Measurements from ENCODE around the gene RSPH6A.
A peak's percentile ranks its signal among the peaks of the same experiment; 100 is the strongest.

Gene RSPH6A

GRCh38 chr19:45824531-45825262 is 9.6 kb upstream of the RSPH6A start:
- no peak for DNase-seq

- no peak for DNase-seq
These were observed 8.9 kb upstream of the RSPH6A start for GRCh38 chr19:45824041-45824471.

DNA sequence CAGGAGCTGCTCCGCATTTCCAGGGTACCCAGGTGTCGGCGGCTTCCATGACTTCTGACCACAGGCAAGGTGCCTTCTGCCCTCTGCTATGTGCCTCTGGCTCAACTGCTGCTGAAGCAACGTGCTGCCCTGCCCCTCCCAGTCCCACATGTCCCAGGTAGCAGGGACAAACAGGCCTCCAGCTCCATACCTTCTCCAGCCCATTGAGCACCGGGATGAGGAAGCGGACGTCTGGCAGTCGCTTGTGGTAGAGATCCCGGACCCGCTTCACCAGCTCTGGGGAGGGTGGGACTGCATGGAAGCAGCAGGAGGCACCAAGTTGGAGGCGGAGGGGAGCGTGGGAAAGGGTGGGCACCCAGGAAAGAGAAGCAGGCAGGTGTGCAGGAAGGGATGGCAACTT is 8.1 kb upstream of the RSPH6A start:
- no peak for DNase-seq

DNA sequence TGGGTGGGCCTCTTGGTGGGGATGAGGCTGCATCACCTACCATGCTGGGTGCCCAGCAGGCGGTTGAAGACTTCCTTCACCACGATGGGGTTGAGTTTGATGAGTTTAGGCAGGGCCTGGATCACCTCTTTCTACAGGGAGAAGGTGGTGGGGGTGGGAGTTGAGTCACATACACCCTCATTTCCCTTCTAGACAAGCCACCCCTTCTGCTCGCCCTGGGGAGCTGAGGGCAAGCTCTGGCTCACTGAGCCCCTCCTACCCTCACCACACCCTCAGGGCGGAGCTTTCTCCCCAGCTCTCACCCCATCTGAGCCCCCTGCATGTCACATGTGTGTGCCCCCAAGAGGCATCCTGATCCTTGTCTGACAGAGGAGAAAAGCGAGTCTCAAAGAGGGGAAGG is 7.6 kb upstream of the RSPH6A start:
- no peak for DNase-seq

- DNase-seq, result no peak
These were observed 6.5 kb upstream of the RSPH6A start for GRCh38 chr19:45821570-45821969.

GRCh38 chr19:45821103-45821521 is 6.0 kb upstream of the RSPH6A start:
- DNase-seq, result no peak

DNA sequence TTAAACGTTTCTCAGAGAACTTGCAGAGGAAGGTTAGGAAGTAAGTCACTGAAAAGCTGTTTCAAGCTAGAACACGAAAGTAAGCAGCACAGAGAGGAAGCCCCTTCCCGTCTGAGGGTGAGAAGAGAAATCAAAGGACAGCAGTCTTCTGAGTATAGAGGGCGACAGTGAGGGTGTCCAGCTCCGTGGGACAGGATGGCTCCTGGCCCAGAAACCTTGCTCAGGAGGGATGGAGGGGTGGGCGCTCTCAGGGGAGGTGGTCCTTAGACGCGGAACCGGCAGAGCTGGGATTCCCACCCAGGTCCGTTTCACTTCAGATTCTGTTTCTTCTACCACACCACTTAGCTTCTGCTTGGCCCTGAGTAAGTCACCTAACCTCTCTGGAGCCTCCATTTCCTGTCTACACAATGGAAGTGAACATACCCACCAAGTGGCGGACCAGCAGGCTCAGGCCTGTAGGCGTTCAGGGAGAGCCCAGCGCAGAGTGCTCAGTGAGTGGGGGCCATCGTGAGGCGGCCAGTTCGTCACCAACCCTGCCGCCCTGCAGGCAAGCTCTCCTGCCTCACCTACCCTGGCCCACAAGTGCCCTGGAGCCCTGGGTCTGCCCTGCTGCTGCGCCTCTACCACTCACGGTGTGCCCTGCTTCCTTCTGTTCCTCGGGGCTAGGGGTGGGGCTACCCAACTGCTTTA is 5.5 kb upstream of the RSPH6A start:
- no peak for DNase-seq

DNA sequence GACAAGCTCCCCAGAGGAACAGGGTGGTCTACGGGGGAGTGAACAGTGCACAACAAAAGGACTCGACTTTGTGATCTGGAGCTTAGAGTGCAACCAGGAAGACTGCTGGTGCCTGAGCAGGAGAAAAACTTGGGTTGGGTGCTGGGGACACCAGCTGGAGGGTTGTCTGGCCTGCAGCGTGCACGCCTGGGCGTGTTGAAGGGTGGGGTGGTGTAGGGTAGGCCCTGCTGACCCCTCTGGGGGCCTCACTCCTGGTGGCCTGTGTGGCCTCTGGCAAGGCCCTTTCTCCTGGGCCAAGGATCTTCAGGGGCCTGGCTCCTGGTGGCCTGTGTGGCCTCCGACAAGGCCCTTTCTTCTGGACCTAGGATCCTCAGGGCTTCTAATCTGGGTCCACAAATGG is 4.7 kb upstream of the RSPH6A start:
- no peak for DNase-seq

GRCh38 chr19:45817725-45818301 is 2.7 kb upstream of the RSPH6A start:
- DNase-seq, result no peak

GRCh38 chr19:45817010-45817724 is 2.1 kb upstream of the RSPH6A start:
- peak; percentile 92 for DNase-seq

DNA sequence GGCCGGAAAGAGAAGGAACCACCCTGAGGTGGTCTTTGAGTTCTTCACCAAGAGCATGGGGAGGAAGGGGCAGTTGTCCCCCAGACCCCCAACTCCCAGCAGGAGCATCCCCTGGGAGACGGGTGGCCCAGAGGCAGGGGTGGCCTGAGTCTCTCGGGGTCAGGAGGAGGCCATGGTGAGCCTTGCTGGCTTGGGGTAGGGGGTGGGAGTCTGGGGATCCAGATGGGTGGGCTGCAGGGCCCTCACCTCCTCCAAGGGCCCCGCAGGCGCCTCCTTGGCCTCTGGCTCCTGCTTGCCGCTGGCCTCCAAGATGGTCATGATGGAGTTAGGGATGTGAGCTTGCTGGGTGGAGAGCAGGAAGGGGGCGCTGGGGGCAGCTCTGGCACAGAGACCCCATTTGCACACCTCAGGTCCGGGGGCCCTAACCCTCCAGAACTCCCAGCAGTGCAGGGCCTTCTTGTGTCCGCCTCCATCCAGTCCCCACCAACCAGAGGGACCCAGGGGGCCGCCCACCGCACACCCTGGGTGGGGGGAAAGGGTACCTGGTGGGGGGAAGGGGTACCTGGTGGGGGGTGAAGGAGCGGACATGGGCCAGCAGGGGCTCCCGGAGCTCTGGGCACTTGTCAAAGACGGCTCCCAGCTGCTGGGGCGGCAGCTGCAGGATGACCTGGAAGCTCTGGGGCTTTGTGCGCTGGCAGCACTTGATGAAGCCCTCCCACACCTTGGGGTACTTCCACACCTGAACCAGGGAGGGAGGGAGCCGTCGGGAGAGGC is 1.3 kb upstream of the RSPH6A start:
- no peak for DNase-seq

- DNase-seq, result no peak
These were observed 541 bp upstream of the RSPH6A start for GRCh38 chr19:45815481-45816216.

DNA sequence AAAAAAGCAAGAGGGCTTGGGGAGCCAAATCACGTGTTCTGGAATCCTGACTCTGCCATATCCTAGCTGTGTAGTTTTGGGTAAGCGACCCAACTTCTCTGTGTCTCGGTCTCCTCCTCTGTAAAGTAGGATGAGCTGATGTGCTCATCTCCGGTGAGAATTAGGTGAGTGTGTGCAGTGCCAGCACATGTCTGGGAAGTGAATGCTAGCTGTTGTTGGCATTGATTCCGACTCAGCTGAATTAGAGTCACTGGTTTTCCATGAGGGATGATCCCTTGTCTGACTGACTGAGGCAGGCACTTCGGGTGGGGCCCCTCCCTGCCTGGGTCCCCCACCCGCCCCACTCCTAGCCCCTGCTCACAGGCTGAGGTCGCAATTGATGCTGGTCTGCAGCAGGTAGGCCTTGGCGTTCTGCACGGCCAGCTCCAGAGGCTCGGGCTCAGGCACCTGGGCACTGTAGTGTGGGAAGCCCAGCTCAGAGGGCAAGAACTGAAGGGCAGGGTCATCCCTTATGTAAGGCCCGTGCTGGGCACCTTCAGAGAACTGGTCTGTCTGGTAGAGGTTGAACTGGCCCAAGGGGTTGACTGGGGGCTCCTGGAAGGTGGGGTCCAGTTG is 835 bp downstream of the RSPH6A start:
- no peak for DNase-seq

- DNase-seq, result no peak
These were observed 2.8 kb downstream of the RSPH6A start for GRCh38 chr19:45812297-45812696.

- DNase-seq, result peak; percentile 82
These were observed 5.4 kb downstream of the RSPH6A start for GRCh38 chr19:45809643-45810159.

GRCh38 chr19:45805719-45806118 is 9.4 kb downstream of the RSPH6A start:
- no peak for DNase-seq

DNA sequence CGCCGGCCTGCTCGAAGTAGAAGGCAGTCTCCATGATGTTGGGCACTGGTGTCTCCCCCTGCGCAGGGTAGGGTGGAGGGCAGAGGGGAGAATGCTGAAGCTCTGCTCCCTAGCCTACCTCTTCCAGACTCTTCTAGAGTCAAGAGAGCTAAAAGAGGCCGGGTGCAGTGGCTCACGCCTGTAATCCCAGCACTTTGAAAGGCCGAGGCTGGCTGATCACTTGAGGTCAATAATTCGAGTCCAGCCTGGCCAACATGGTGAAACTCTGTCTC is 10.2 kb downstream of the RSPH6A start:
- DNase-seq, result no peak

GRCh38 chr19:45804140-45804958 is 10.8 kb downstream of the RSPH6A start:
- DNase-seq, result no peak

GRCh38 chr19:45801603-45802175 is 13.4 kb downstream of the RSPH6A start:
- DNase-seq, result no peak

DNA sequence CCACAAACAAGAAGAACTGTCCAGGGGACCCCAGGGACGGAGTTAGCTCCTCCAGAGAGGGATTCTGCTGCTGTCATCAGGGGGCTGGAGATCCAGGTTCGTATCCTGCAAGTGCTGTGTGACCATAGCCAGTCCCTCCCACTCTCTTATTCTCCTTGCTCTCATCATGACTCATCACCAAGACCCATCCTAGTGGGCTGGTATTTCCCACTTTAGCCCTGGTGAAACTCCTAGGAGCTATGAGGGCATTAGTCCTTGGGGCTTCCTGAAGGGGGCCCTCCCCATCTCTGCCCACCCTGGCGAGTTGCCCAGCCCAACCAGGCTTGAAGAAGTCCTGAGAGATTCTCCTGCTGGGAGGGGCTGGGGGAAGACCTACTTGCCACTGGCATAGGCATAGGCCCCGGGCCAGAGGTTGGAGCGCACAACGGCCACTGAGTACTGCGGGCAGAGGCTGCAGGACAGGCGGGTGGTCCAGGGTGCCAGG is 15.0 kb downstream of the RSPH6A start:
- no peak for DNase-seq

Measured in NCI-H146 (cell line).